NCI-H1417 (cell line): Measurements from ENCODE around the gene FAM174B.

Source experiments
- DNase-seq, 3 experiments: peaks; one replicate each; lab custom pipeline; 2025; lab: John Stamatoyannopoulos, UW

FAM174B gene

GRCh38 chr15:92601592-92602266, 53.8 kb downstream of the FAM174B start:
- no peak for DNase-seq

GRCh38 chr15:92600856-92601255, 54.7 kb downstream of the FAM174B start:
- DNase-seq: no peak

GRCh38 chr15:92599394-92599970, 56.1 kb downstream of the FAM174B start:
- no peak for DNase-seq

- DNase-seq: no peak
These were observed 58.0 kb downstream of the FAM174B start for GRCh38 chr15:92597548-92597947.

- no peak for DNase-seq
These were observed 59.0 kb downstream of the FAM174B start for GRCh38 chr15:92596623-92597022.

GRCh38 chr15:92595506-92596381, 59.8 kb downstream of the FAM174B start:
- DNase-seq: no peak

GRCh38 chr15:92591275-92591674, 64.3 kb downstream of the FAM174B start:
- DNase-seq: no peak

- DNase-seq: no peak
These were observed 68.6 kb downstream of the FAM174B start for GRCh38 chr15:92586966-92587365.

- DNase-seq: no peak
These were observed 69.1 kb downstream of the FAM174B start for GRCh38 chr15:92586383-92586942.

- DNase-seq: no peak
These were observed 71.5 kb downstream of the FAM174B start for GRCh38 chr15:92584105-92584504.

GRCh38 chr15:92583096-92584034, 72.2 kb downstream of the FAM174B start:
- DNase-seq: no peak

GRCh38 chr15:92582206-92582605, 73.4 kb downstream of the FAM174B start:
- DNase-seq: no peak

GRCh38 chr15:92580933-92581445, 74.6 kb downstream of the FAM174B start:
- no peak for DNase-seq

GRCh38 chr15:92580521-92580920, 75.1 kb downstream of the FAM174B start:
- DNase-seq: no peak

- no peak for DNase-seq
These were observed 75.6 kb downstream of the FAM174B start for GRCh38 chr15:92579931-92580470.

- no peak for DNase-seq
These were observed 76.1 kb downstream of the FAM174B start for GRCh38 chr15:92579486-92579885.

GRCh38 chr15:92578096-92578835, 77.3 kb downstream of the FAM174B start:
- no peak for DNase-seq

- no peak for DNase-seq
These were observed 78.9 kb downstream of the FAM174B start for GRCh38 chr15:92576597-92577200.

GRCh38 chr15:92574566-92574965, 81.0 kb downstream of the FAM174B start:
- DNase-seq: no peak

- no peak for DNase-seq
These were observed 81.4 kb downstream of the FAM174B start for GRCh38 chr15:92574161-92574560.
